Activated CD4-positive, alpha-beta T cell treated with anti-CD3 and anti-CD28 coated beads, Interleukin-10, Interleukin-2, amounts not matched to agents 100 ng/mL and 50 ng/mL, durations not matched to agents 16 hours and 8 hours (primary cell): Measurements from ENCODE around the gene ZPBP.

Experiments
- DNase-seq: peaks from one replicate; pipeline ENCODE4 v3.0.0-alpha.2; 2020

ZPBP gene

GRCh38 chr7:50037086-50037485, 56.0 kb downstream of the ZPBP start:
- no peak for DNase-seq

DNA sequence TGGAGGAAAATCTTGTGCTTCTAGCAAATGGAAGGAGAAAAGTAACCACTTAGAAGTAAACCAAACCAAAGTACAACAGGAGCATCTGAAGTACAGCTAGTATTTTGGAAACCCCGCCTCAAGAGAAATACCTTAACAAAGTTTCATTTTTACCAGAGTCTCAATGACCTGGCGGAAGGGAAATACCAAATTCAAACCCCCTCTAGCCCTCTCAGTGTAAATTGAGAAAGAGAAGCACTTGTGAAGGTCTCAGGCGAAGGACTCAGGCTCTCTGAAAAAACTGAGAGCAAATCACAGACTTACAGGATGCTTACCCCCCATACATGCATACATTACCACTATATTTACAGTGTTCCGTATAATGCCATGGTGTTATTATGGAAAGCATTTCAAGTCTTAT, 70.1 kb downstream of the ZPBP start:
- no peak for DNase-seq

- no peak for DNase-seq
Observed at GRCh38 chr7:50022451-50022850, 70.6 kb downstream of the ZPBP start.

DNA sequence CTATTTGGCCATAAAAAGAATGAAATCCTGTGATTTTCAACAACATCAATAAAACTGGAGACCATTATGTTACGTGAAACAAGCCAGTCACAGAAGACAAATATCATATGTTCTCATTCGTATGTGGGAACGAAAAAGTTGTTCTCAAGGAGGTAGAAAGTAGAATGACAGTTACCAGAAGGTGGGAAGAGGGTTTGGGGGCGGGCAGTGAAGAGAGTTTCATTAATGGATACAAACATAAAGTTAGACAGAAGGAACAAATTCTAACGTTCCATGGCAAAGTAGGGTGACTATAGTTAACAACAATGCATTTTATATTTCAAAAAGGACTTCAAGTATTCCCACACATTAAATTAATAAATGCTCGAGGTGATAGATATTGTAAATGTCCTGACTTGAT, 97.4 kb downstream of the ZPBP start:
- DNase-seq = no peak

- DNase-seq = no peak
Observed at GRCh38 chr7:49986191-49986590, 106.9 kb downstream of the ZPBP start.

DNA sequence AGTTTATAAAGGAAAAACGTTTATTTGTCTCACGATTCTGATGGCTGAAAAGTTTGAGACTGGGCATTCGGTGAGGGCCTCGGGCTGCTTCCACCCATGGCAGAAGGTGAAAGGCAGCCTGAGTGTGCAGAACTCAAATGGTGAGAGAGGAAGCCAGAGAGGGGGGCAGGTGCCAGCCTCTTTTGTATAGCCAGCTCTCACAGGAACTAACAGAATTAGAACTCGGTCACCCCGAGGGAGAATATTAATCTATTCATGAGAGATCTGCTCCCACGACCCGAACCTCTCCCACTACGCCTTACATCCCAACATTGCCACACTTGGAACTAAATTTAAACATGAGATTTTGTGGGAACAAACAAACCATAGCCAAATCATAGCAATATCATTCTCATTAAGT, 112.6 kb downstream of the ZPBP start:
- peak; percentile 5 for DNase-seq

DNA sequence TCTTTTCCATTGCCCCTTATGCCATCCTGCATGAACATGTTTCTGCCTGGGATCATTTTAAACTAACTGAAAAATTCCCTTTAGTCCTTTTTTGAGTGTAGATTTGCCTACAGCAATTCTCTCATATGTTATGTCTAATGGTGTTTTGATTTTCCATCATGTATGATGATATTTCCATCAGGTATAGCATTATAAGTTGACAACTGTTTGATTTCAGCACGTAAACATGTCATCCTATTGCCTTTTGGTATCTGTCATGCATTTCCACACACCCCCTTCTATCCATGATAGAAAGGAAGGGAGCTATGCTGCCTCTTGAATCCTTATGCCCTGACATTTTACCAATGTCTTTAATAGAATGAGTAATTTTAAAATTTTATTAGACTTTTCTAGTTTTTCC, 116.8 kb downstream of the ZPBP start:
- no peak for DNase-seq

DNA sequence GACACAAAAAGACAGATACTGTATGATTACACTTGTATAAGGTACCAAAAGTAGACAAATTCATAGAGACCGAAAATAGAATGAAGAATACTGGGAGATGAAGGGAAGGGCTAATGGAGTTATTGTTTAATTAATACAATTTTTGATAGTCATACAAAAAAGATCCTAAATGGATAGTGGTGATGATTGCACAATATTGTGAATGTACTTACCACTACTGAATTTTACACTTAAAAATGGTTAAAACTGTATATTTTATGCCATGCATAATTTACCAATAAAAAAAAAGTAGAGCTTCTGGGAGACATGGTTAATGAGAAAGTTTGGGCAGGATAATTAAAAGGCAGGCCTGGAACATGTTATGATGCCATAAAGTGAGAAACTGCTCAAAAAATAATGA, 119.0 kb downstream of the ZPBP start:
- DNase-seq = no peak

DNA sequence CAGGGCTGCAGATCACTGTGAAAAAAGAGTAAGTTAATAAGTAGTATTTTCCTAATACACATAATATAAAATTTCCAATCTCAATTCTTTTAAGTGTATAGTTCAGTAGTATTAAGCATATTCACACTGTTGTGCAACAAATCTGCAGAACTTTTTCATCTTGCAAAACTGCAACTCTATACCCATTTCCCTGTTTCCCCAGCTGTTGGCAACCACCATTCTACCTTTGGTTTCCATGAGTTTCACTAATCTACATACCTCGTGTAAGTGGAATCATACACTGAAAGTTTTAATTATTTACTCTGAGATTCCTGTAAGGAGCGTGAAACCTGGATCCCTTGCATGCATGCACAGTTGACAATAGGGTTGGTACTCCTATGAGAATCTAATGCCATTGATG, 155.4 kb downstream of the ZPBP start:
- DNase-seq = no peak

DNA sequence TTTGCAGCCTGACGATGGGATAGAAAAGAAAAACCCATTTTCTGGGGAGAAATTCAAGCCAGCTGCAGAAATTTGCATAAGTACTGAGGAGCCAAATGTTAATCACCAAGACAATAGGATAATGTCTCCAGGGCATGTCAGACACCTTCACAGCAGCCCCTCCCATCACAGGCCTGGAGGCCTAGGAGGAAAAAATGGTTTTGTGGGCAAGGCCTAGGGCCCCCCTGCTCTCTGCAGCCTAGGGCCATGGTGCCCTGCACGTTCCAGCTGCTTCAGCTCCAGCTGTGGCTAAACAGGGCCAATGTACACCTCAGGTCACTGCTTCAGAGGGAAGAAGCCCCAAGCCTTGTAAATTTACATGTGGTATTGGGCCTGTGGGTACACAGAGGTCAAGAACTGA, 161.4 kb downstream of the ZPBP start:
- DNase-seq = no peak

DNA sequence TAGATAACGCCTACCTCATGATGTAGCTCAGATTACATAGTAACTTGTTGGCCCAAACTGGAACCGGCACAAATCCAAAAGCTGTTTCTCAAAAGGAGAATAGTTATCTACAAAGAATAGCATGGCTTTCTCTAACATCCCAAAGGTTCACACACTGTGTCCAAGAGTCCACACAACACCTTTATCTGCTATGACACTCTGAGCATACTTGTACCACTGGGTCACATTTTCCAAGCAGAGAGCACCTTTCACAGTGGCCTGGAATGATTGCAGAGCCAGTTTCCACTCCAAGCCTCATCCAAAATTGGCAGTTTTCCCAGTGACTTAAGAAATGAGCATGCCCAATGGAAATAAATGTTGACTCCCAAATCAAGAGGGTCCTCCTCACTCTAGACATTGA, 164.3 kb downstream of the ZPBP start:
- DNase-seq = no peak

- no peak for DNase-seq
Observed at GRCh38 chr7:49927631-49928030, 165.4 kb downstream of the ZPBP start.

DNA sequence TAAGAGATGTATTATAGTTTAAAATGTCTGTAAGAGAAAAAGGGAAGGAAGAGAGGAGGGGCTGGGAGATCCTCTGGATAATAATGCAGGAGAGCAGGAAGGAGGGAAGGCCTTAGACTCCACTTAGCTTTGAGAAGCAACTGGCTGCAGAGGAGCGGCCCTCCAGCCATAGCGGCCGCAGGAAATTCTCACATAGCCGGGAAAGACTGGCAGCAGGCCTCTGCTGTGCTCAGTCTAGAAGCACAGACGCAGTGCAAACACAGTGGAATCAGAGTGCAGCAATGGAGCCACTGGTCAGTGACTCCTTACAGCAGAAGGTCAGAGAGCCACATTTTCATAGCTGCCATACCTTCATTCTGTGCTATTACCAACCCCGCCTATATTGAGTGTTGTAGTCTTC, 166.3 kb downstream of the ZPBP start:
- DNase-seq = no peak

DNA sequence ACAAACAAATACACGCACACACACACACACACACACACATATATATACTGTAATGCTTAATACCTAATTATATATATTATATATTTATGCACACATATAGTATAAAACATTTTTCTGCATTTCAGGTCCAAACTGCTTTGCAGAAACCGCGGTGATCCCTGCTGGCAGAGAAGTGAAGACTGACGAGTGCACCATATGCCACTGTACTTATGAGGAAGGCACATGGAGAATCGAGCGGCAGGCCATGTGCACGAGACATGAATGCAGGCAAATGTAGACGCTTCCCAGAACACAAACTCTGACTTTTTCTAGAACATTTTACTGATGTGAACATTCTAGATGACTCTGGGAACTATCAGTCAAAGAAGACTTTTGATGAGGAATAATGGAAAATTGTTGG, 181.1 kb downstream of the ZPBP start:
- DNase-seq = no peak

DNA sequence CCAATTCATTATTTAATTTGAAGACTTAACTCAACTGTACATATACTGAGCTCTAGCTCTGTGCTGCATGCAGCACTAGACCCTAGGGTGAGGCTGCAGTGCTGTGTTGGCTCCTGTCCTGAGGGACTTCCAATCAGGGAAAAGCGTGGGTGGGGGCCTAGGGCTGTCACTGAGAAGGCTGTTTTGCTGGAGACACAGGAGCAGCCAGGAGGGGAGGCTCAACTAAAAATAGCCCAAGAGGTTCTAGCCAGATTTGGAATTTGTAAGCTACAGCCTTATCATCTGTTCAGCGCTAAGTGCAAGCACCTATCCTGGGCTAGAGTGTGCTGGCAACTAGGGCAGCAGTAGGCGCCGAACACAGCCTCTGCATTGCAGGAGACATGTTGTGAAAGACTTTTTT, 198.5 kb downstream of the ZPBP start:
- no peak for DNase-seq

DNA sequence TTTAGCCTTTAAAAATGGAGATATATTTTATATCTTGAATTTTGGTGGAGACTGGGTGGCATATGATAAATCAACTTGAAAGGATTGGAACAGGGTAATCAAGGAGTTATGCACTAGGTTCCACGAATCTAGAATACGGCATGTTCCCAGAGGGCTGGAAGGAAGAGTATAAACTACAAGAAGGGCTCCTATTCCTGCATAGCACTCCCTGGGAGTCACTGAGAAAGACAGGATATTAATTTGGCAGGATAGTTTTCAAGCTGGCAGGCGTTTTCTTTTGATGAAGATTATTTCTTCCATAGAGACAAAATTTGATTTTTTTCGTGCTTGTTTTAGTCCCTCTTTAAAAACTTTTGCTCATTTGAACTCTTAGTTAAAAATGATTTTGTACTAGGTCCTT, 199.9 kb downstream of the ZPBP start:
- no peak for DNase-seq

DNA sequence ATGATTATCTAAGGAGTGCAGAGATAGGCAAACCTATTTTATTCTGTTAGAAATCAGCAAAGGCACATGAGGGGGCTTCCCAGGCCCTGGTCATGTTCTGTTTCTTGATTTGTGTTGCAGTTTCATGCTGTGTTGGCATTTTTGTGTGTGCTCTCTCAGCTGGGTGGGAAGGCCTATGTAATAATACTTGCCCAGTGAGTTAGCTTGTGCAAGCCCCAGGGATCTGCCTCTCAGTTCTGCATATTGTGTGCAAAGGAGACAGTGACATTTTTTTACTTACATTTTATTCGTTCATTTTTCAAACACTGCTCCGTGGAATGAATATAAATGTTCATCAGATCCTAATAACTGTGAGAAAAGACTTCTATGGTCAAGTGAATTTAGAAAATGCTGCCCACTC, 200.6 kb downstream of the ZPBP start:
- DNase-seq = no peak
